ENCODE data around the gene FSCN2.

DNA sequence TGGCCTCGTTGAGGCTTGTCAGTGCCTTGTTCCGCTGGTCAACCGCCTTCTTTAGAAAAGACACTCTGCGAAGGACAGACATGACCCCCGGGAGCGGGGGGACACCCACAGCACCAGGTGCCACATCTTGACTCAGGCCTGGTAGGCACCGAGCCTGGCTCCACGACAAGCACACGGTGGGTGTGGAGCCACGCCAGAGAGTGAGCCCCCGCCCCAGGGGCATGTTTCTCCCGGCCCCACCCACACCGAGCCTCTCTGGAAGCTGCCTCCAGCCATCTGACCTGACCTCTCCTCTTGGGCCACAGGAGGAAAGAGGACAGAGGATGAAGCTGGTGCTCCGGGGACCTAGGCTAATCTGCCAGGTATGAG, 19.4 kb downstream of the FSCN2 start:
- TF ChIP-seq CTCF (IDR thresholded peaks at IDR 0.05) (no peak), POLR2AphosphoS5 (IDR thresholded peaks at IDR 0.05; ENCODE audit: low read depth, low read length) (no peak), EP300 (IDR thresholded peaks at IDR 0.05; ENCODE audit: borderline replicate concordance in 1 of 2, low read depth in 1 of 2, low read length in 1 of 2) (no peak), MXI1 (IDR thresholded peaks at IDR 0.05; ENCODE audit: low read depth, low read length) (no peak), SMC3 (IDR thresholded peaks at IDR 0.05; ENCODE audit: low read depth, low read length) (no peak), YY1 (IDR thresholded peaks at IDR 0.05; ENCODE audit: low read depth) (no peak)
- TF ChIP-seq, protein P1, sequence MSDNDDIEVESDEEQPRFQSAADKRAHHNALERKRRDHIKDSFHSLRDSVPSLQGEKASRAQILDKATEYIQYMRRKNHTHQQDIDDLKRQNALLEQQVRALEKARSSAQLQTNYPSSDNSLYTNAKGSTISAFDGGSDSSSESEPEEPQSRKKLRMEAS (IDR thresholded peaks at IDR 0.05; ENCODE audit: low read depth) = no peak

Measured in SK-N-SH (cell line).